ENCODE data around the gene RPL28.

DNA sequence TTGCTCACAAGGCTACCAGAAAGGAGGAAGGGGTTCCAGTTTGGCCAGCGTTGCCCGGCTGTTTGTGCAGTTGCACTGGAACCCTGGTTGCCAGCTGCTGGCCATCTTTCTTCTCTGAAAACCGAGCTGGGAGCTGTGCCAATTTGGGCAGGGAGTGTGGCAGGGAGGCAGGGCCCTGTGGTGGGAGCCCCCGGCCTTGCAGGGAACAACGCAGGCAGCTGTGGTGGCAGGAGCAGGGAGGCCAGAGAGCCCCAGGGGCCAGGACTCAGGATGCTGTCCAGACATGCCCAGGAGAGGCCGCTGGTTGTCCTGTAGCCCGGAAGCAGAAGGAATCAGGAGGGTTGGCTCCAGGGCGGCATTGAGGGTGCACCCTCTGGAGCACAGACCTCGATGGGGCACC is 41.3 kb upstream of the RPL28 start:
- TF ChIP-seq, protein P1, sequence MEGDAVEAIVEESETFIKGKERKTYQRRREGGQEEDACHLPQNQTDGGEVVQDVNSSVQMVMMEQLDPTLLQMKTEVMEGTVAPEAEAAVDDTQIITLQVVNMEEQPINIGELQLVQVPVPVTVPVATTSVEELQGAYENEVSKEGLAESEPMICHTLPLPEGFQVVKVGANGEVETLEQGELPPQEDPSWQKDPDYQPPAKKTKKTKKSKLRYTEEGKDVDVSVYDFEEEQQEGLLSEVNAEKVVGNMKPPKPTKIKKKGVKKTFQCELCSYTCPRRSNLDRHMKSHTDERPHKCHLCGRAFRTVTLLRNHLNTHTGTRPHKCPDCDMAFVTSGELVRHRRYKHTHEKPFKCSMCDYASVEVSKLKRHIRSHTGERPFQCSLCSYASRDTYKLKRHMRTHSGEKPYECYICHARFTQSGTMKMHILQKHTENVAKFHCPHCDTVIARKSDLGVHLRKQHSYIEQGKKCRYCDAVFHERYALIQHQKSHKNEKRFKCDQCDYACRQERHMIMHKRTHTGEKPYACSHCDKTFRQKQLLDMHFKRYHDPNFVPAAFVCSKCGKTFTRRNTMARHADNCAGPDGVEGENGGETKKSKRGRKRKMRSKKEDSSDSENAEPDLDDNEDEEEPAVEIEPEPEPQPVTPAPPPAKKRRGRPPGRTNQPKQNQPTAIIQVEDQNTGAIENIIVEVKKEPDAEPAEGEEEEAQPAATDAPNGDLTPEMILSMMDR (IDR thresholded peaks at IDR 0.05) = no peak
- TF ChIP-seq JUN (CRISPR knock-in tag; IDR thresholded peaks at IDR 0.05) (no peak), ATF1 (CRISPR knock-in tag; IDR thresholded peaks at IDR 0.05) (no peak), SP1 (CRISPR knock-in tag; conservative IDR thresholded peaks at IDR 0.05) (no peak)
